ENCODE data around the gene PGP.

The PGP gene

GRCh38 chr16:2180962-2181923 lies 33.4 kb downstream of the PGP start:
- no peak for DNase-seq (ENCODE audit: low read depth, low spot score)

DNA sequence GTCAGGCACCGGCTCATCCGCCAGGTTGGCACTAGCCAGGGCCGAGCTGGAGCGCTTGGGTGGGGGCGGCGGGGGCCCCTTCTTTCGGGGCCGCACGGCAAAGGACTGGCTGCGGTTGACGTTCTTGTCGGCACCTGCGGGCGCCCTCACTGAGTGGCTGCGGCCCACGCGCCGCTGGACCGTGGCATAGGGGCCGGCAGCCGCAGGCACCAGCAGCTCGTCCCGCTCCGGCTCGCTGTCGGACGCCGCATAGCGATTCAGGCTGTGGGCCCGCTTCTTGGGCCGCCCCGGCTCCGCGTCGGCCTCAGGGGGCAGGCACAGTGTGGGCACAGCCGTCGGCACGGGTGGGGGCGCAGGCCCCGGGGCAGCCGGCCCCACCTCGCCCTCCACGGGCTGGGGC lies 34.2 kb downstream of the PGP start:
- no peak for DNase-seq (ENCODE audit: low read depth, low spot score)

DNA sequence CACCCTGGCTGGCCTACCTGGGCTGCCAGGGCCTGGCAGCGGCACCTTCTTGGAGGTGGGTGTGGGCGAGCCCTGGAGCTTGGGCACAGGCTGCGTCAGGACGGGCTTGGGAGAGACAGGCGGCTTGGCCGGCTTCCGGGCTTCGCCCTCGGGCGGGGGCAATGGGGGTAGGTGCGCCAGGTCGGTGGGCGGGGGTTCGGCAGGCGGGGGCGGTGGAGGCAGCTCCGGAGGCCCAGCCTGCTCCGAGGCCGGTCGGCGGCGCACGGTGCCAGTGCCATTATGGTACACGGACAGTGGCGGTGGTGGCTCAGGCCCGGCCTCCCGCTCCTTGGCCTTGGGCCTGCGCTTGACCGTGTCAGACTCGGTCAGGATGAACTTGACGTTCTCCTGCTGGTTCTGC lies 35.1 kb downstream of the PGP start:
- no peak for DNase-seq (ENCODE audit: low read depth, low spot score)

- DNase-seq (ENCODE audit: low read depth, low spot score), result no peak
Observed at GRCh38 chr16:2179107-2179501, 35.5 kb downstream of the PGP start.

GRCh38 chr16:2178321-2179106 lies 36.1 kb downstream of the PGP start:
- no peak for DNase-seq (ENCODE audit: low read depth, low spot score)

- no peak for DNase-seq (ENCODE audit: low read depth, low spot score)
Observed at GRCh38 chr16:2177561-2177960, 37.1 kb downstream of the PGP start.

DNA sequence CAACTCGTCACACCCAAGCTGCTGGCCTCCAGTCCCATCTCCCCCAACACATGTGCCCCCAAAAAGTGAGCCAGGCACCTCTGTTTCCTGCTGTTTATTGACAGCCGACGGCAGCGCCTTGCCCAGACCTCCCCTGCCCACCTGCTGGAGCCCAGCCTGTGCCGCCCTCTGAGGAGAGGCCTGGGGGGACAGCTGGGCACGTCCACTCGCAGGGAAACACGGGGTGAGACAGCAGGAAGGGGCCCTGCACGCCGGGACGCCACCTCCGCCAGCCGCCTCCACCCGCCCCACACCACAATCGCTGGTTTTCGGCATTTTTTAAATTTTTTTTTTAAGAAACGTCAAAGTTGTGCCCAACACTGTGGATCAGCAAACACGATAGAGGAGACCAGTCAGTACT lies 37.5 kb downstream of the PGP start:
- no peak for DNase-seq (ENCODE audit: low read depth, low spot score)

DNA sequence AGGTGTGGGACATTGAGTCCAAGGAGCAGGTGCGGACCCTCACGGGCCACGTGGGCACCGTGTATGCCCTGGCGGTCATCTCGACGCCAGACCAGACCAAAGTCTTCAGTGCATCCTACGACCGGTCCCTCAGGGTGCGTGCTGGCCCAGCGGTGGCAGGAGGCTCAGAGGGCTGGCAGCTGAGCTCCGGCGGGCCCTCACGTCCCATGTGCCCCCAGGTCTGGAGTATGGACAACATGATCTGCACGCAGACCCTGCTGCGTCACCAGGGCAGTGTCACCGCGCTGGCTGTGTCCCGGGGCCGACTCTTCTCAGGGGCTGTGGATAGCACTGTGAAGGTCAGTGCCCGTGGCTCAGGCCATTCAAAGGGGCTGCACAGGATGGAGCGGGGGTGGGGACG lies 38.6 kb downstream of the PGP start:
- no peak for DNase-seq (ENCODE audit: low read depth, low spot score)

DNA sequence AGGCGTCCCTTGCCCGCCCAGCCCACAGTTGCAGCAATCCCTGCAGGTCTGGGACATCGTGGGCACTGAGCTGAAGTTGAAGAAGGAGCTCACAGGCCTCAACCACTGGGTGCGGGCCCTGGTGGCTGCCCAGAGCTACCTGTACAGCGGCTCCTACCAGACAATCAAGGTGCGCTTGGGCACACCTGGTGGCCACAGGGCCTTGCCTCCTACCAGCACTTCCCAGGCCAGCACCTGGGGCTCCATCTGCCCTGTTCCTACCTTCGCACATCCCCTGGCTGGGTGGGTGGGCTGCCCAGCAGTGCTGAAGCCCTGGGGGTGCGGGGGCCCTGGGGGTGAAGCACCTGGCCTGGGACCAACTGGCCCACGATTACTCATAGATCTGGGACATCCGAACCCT lies 39.2 kb downstream of the PGP start:
- DNase-seq (ENCODE audit: low read depth, low spot score), result no peak

DNA sequence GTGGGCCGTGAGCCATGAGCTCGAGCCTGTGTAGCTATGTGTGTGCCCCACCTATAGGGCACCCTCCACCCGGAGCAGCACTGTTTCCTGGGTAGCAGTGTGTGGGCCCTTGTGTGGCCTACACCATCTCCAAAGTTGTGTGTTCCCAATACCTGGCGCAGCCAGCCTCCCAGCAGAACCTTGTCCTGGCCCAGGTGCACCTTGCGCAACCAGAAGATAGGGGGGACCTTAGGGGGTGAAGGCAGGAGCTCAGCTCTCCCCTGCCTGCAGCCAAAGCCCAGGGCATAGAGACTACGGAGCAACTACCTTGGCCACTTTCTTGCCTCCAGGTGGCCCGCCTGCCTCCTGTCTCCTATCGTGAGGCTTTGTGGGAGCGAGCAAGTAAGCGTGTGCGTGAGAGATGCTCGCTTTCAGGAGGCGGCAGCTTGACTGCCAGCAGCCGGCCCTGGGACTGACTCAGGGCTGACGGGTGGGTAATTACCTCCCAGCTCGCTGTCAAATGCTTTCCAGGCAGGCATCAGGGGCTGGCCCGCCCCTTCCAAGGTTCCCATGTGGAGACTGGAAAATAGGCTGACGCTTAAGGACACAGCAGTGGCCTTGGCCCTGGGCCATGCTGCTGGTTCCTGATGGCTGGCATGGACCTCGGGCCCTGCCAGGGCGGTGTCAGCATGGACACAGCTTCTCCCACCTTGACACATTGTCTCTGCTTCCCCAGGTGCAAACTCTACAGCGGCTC lies 40.1 kb downstream of the PGP start:
- DNase-seq (ENCODE audit: low read depth, low spot score), result no peak

DNA sequence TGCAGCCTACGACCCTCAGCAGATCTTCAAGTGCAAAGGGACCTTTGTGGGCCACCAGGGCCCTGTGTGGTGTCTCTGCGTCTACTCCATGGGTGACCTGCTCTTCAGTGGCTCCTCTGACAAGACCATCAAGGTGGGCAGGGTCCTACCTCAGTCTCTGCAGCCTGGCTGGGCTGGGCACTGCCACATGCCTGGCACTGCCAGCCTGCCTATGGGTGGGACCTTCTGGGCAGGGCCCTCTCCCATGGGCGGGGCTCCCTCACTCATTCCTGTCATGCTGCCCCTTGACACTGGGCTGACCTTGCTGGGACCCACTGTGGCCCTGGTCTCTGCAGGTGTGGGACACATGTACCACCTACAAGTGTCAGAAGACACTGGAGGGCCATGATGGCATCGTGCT lies 40.7 kb downstream of the PGP start:
- no peak for DNase-seq (ENCODE audit: low read depth, low spot score)

DNA sequence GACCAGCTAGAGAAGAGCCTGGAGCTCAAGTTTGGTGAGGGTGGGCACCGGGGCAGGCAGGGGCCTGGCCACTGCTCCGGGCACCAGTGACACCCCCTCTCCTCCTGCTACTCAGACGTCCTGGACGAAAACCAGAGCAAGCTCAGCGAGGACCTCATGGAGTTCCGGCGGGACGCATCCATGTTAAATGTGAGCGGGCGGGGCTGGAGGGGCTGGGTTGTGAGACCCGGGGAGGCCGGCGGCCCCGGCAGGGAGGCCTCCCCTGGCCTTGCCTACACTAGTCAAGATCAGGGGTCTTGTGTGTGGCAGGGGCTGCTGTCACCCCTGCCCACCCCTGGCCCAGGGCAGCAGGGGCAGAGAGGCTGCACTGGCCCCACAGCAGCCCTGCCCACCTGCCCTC lies 41.3 kb downstream of the PGP start:
- no peak for DNase-seq (ENCODE audit: low read depth, low spot score)

DNA sequence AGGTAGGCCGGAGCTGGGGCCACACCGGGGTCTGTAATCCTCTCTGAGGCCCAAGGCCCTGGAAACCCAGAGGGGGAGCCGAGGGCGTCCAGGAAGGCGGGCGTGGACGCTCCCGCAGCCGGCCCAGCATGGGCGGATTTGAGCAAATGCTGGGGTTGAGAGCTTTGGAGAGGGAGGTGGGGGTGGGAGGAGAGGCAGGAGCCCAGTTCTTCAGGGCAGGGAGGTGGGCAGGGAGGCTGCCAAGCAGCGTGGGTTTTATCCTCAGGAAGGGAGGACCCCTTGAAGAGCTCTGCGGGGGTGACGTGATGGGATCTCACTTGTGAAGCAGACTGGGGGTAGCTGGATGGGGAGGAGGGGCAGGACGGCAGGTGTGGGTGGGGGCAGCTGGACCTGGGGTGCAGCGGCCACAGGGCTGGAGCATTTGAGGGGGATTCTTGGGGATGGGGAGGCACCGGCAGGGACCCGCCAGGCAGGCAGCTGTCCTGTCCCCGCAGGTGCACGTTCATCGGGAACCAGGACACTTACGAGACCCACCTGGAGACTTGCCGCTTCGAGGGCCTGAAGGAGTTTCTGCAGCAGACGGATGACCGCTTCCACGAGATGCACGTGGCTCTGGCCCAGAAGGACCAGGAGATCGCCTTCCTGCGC lies 41.8 kb downstream of the PGP start:
- no peak for DNase-seq (ENCODE audit: low read depth, low spot score)

GRCh38 chr16:2171601-2172178 lies 43.0 kb downstream of the PGP start:
- DNase-seq (ENCODE audit: low read depth, low spot score), result no peak

- no peak for DNase-seq (ENCODE audit: low read depth, low spot score)
Observed at GRCh38 chr16:2170587-2171435, 43.8 kb downstream of the PGP start.

DNA sequence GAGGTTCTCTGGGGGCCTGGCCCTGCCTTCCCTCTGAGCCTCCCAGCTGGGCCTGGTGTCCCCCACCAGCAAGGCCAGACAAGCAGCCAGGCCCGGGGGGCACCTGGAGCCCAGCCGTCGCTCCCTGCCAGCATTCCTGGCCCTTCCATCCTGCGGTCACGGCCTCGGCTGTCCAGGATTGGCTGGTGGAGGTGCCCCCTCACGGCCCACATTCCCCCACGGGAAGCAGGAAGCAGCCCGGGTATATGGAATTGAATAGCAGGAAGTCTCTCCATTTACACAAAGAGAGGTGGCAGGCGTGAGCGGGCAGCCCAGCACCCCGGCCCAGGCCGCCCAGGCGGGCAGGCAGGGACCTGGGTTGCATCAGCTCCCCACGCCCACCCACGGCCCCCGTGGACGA lies 44.6 kb downstream of the PGP start:
- DNase-seq (ENCODE audit: low read depth, low spot score), result no peak

DNA sequence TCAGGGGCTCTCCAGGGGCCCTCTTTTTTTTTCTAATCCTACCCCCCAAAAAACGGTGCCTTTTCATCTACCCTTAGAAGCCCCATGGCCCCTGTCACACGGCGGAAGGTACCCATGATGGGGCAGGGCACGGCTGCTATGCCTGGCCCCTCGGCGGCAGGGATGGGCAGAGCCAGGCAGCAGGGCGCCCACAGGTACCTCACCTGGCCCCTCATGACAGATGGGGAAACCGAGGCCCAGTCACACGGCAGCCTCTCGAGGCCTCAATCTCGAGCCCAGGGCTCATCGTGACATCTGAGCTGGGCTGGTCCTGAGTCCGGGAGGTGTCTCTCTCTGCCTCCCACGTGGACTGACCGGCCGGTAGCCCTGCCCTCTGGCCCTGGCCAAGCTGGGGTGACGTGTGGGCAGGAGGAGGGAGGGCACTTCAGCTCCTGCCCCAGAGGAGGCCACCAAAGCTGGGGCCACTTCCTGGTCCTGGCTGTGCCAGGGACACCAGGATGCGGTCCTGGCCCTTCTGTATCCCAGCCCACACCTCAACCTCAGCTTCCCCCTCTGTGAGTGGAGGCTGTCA lies 47.5 kb downstream of the PGP start:
- no peak for DNase-seq (ENCODE audit: low read depth, low spot score)

DNA sequence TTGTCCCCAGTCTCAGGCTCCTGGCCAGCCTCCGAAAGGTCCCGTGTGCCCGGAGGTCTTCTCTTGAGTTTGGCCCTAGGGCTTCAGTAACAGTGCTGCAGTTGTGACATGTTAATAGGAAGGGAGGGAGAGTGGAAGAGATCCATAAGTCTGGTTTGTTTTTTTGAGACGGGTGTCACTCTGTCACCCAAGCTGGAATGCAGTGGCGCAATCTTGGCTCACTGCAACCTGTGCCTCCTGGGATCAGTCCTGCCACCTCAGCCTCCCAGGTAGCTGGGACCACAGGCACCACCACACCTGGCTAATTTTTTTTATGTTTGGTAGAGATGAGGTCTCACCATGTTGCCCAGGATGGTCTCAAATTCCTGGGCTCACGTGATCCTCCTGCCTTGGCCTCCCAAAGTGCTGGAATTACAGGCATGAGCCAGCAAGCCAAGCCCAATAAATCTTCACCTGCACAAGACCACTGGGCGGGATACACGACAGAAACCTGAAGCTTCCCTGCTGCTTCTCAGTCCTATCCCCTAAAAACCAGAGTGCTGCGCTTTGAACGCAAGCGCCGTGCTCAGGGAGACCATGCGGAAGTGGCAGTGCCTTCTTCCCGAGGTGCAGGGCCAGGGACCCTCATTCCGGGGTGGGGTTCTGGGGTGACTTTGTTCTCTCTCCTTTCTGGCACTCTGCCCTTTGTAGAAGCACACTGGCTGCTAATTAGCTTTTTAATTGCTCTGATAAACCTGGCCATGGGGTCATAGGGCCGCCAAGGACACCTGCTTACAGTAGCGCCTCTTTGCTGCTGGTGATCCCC lies 48.2 kb downstream of the PGP start:
- DNase-seq (ENCODE audit: low read depth, low spot score), result no peak

DNA sequence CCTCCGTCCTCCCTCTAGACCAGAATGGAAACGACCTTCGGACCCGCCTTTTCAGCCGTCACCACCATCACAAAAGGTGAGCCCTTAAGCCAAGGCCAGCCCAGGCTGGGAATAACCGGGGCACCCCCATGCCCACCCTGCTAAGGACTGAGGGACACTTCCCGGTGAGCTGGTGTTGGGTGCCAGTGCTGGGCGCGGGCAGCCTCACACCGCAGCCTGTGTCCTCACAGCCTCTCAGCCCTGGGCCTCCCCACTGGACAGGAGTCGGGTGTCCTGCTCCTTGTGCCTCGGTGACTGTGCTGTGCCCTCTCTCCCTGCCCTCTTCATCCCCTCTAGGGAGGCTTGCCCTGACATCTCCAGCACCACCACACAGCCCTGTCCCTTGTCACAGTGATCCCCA lies 48.8 kb downstream of the PGP start:
- no peak for DNase-seq (ENCODE audit: low read depth, low spot score)

Data from activated CD4-positive, CD25-positive, alpha-beta regulatory T cell treated with anti-CD3 and anti-CD28 coated beads, Interleukin-2, amount 50 U/mL, for 16 hours (primary cell).